B cell (primary cell): ENCODE measurements around the gene NDC1. TPM values are rescaled to one million over a fixed set of nuclear protein-coding genes. Genes with fewer than 3 reads are reported as not detected.
"Not testable (repeated sequence)": the region's sequence is repeated elsewhere in the genome, so short reads cannot be mapped to it uniquely, and the experiment has no call there.

Experiments used
- ATAC-seq: fragments of 200-7000 bp; cut with Tn5 transposase; one replicate; pipeline ENCODE4 v1.10.0; 2021; ENCODE audit warnings: low read depth, mild to moderate bottlenecking, moderate number of reproducible peaks, moderate library complexity
- CTCF ChIA-PET: fragments of 350-600 bp; sonication (Branson Sonifier 250); formaldehyde crosslinking; loops from one replicate; lab custom pipeline; 2021; ENCODE audit warnings: antibody characterized with exemption, inconsistent platforms; lab: Charles Lee
- POLR2A ChIA-PET: fragments of 350-600 bp; sonication (Branson Sonifier 250); formaldehyde crosslinking; loops from one replicate; lab custom pipeline; 2021; ENCODE audit warnings: antibody characterized with exemption; lab: Charles Lee
- DNase-seq: peaks from one replicate; pipeline ENCODE4 v3.0.0; 2013
- H2AFZ ChIP-seq: 2 replicates; pipeline ENCODE4 v1.6.1; 2012; ENCODE audit warnings: mild to moderate bottlenecking, low read depth, low read length; ENCODE audit not compliant: insufficient read depth, poor library complexity, severe bottlenecking
- H3K27ac ChIP-seq, 2 donors: 1 replicate in 1 of 2; 2 replicates in 1 of 2; pipeline ENCODE4 v1.5.1; 2012 to 2013; ENCODE audit warnings: low read length in 2 of 2, mild to moderate bottlenecking in 2 of 2, moderate library complexity in 1 of 2
- H3K27me3 ChIP-seq, 4 experiments: fragments of 200-600 bp in 1 of 4; sonication (generic) in 1 of 4; replicated peaks in 1 of 4; 1 replicate in 2 of 4; 2 replicates in 2 of 4; pipeline versions ENCODE4 v1.6.1 to v1.7.0; 2013 to 2016; ENCODE audit warnings: low read length in 3 of 4, mild to moderate bottlenecking in 2 of 4, mixed read lengths in 1 of 4, moderate library complexity in 1 of 4; ENCODE audit not compliant: insufficient read depth in 4 of 4, control insufficient read depth in 3 of 4; ENCODE audit errors: control extremely low read depth in 1 of 4
- H3K36me3 ChIP-seq, 2 experiments: replicated peaks in 1 of 2; 1 replicate in 1 of 2; 2 replicates in 1 of 2; pipeline versions ENCODE4 v1.6.1 to v1.7.1; 2013; ENCODE audit warnings: low read length in 1 of 2; ENCODE audit not compliant: insufficient read depth in 2 of 2, control insufficient read depth in 1 of 2; ENCODE audit errors: control extremely low read depth in 1 of 2, extremely low read depth in 1 of 2
- H3K4me1 ChIP-seq, 2 donors: fragments of 200-600 bp in 1 of 2; sonication (generic) in 1 of 2; 1 replicate in 1 of 2; 2 replicates in 1 of 2; pipeline versions ENCODE4 v1.5.1 to v1.6.1; 2013 to 2017; ENCODE audit warnings: low read length in 2 of 2; ENCODE audit not compliant: control insufficient read depth in 2 of 2, insufficient read depth in 2 of 2
- H3K4me2 ChIP-seq: replicated peaks from 2 replicates; pipeline ENCODE3; 2012; ENCODE audit warnings: mild to moderate bottlenecking, low read depth, low read length; ENCODE audit not compliant: poor library complexity, severe bottlenecking
- H3K4me3 ChIP-seq, 5 experiments: fragments of 200-600 bp in 1 of 5; sonication (generic) in 1 of 5; 1 replicate in 3 of 5; 2 replicates in 2 of 5; pipeline versions ENCODE4 v1.5.1 to v1.7.0; 2011 to 2016; ENCODE audit warnings: low read length in 4 of 5, mild to moderate bottlenecking in 4 of 5, low read depth in 2 of 5, control low read depth in 1 of 5, moderate library complexity in 1 of 5; ENCODE audit not compliant: insufficient read depth in 1 of 5; ENCODE audit errors: control extremely low read depth in 1 of 5, extremely low read depth in 1 of 5
- H3K79me2 ChIP-seq: fragments of 200-600 bp; sonication (generic); one replicate; pipeline ENCODE4 v1.6.0; 2016; ENCODE audit warnings: low read length; ENCODE audit not compliant: control insufficient read depth, insufficient read depth
- H3K9ac ChIP-seq: fragments of 200-600 bp; sonication (generic); 2 replicates; pipeline ENCODE4 v1.6.1; 2017; ENCODE audit warnings: mild to moderate bottlenecking, low read length, moderate library complexity
- H3K9me3 ChIP-seq, 3 donors: one replicate each; pipeline versions ENCODE4 v1.6.1 to v1.7.1; 2013; ENCODE audit warnings: low read length in 2 of 3; ENCODE audit not compliant: control insufficient read depth in 2 of 3, insufficient read depth in 1 of 3; ENCODE audit errors: control extremely low read depth in 1 of 3
- H4K20me1 ChIP-seq: 2 replicates; pipeline ENCODE4 v1.6.0; 2012; ENCODE audit warnings: mild to moderate bottlenecking, low read length; ENCODE audit not compliant: insufficient read depth, control insufficient read depth, poor library complexity, severe bottlenecking
- H3K27ac Mint-ChIP-seq: one replicate; pipeline ENCODE4 v1.8.0; 2021; ENCODE audit warnings: mixed read lengths
- H3K27me3 Mint-ChIP-seq: one replicate; pipeline ENCODE4 v1.8.0; 2021; ENCODE audit warnings: mixed read lengths
- H3K4me1 Mint-ChIP-seq: one replicate; pipeline ENCODE4 v1.8.0; 2021; ENCODE audit warnings: mixed read lengths
- H3K4me3 Mint-ChIP-seq: one replicate; pipeline ENCODE4 v1.8.0; 2021; ENCODE audit warnings: mixed read lengths
- H3K9me3 Mint-ChIP-seq: one replicate; pipeline ENCODE4 v1.8.0; 2022; ENCODE audit warnings: mixed read lengths; ENCODE audit not compliant: insufficient read depth
- EZH2 ChIP-seq: IDR thresholded peaks from 2 replicates; pipeline ENCODE4 v1.6.1; 2012; ENCODE audit warnings: borderline replicate concordance, low read depth, mild to moderate bottlenecking, moderate library complexity, low read length; ENCODE audit not compliant: insufficient read depth, poor library complexity, severe bottlenecking
- WGBS: methylation state at CpG from one replicate; pipeline ENCODE4 v1.1.5; 2013; ENCODE audit warnings: missing lambda C conversion rate; ENCODE audit not compliant: insufficient coverage; 5-methylcytosine and 5-hydroxymethylcytosine counted together
- intact Hi-C: fragments of 100-400 bp; cut with micrococcal nuclease; formaldehyde crosslinking; loops from one replicate; pipeline ENCODE4 v1.10.0; 2022
- polyA plus RNA-seq: library from polyadenylated mRNA; depleted of rRNA; stranded (reverse); fragments of >200 nt; gene quantifications from 2 replicates; pipeline ENCODE4 v1.2.3, GENCODE V29; 2012
- total RNA-seq, 2 donors: library from RNA; stranded (reverse); fragments of 120-200 nt in 1 of 2; gene quantifications; 1 replicate in 1 of 2; 2 replicates in 1 of 2; pipeline versions ENCODE4 v1.2.3 to v1.2.4, GENCODE V29; 2013 to 2022
- TF ChIP-seq, protein P1 (sequence below): fragments of 200-600 bp; IDR thresholded peaks from one replicate; pipeline ENCODE4 v1.8.0; 2022; ENCODE audit warnings: antibody characterized with exemption, mild to moderate bottlenecking

The NDC1 gene
- total and polyA plus RNA-seq, 2 donors (not counting 1 experiment from before 2014, with no cell fraction given), result 5.0 to 12.0 TPM

DNA sequence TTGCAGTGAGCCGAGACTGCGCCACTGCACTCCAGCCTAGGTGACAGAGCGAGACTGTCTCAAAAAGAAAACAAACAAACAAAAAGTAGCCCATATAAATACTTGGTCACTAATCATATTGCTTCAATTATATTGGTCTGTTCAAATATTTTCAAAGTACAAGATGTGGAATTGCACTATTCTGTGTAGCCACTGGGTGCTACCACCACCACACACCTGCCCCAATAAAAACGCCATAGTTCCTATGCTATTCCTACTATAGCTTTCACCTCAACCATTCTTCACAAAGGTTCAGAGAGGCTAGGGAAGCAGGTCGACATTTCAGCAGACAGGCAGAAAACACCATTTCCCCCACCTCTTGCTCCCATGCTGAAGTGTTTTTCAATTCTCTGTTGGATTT lies 16.7 kb downstream of the NDC1 start:
- Mint-ChIP-seq H3K9me3 (no peaks in the 10 kb centered on the region), H3K4me3 (no peak overlapping the region), H3K27ac (no peak overlapping the region), H3K27me3 (no peaks in the 10 kb centered on the region), H3K4me1 (no peaks in the 10 kb centered on the region)
- H3K27me3 ChIP-seq, result no peaks in the 10 kb centered on the region
- peaks cover 1 to 21% of the 10 kb centered on the region in 2 experiments for H3K36me3 ChIP-seq
- no peak overlapping the region for H3K27ac ChIP-seq
- DNase-seq (no peak), ATAC-seq (no peak)
- TF ChIP-seq EZH2, result no peak
- TF ChIP-seq, protein P1, sequence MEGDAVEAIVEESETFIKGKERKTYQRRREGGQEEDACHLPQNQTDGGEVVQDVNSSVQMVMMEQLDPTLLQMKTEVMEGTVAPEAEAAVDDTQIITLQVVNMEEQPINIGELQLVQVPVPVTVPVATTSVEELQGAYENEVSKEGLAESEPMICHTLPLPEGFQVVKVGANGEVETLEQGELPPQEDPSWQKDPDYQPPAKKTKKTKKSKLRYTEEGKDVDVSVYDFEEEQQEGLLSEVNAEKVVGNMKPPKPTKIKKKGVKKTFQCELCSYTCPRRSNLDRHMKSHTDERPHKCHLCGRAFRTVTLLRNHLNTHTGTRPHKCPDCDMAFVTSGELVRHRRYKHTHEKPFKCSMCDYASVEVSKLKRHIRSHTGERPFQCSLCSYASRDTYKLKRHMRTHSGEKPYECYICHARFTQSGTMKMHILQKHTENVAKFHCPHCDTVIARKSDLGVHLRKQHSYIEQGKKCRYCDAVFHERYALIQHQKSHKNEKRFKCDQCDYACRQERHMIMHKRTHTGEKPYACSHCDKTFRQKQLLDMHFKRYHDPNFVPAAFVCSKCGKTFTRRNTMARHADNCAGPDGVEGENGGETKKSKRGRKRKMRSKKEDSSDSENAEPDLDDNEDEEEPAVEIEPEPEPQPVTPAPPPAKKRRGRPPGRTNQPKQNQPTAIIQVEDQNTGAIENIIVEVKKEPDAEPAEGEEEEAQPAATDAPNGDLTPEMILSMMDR, result no peak
- no peak overlapping the region for H3K4me3 ChIP-seq
- H3K9me3 ChIP-seq, result no peaks in the 10 kb centered on the region
- H3K79me2 ChIP-seq, result no peaks in the 10 kb centered on the region
- no peaks in the 10 kb centered on the region for H3K4me1 ChIP-seq
- ChIA-PET CTCF (interaction anchor here (0.6 kb wide), 1 partner anchor 1058 kb away, joined by 3 read pairs; no protein-coding TSS in a partner anchor), POLR2A (no interaction called here)
- no peak overlapping the region for H2AFZ ChIP-seq
- WGBS, result 100% methylated on average over 1 of the region's 5 CpGs
- H3K4me2 ChIP-seq, result no peak overlapping the region
- intact Hi-C loops, result no loop called here
- no peak overlapping the region for H3K9ac ChIP-seq
- H4K20me1 ChIP-seq, result no peaks in the 10 kb centered on the region

DNA sequence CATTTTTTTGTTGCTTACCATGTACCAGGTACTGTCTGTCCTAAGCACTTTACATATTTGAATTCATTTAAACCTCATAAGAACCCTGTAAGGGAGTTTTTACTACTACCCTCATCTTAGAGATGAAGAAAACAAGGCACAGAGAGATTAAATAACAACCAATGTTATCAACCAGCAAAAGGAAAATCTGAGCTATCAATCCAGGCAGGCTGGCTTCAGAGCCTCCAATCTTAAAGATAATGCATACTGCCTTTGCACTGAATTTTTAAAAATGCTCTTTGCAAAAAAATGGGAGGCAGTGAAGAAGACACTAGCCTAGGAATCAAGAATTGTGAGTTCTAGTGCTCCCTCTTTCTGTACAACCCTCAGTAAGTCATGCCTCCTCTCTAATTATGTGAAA lies 18.7 kb downstream of the NDC1 start:
- no peak for DNase-seq
- no peak overlapping the region for H3K27ac ChIP-seq
- no peaks in the 10 kb centered on the region for H3K9me3 ChIP-seq
- ChIA-PET POLR2A (no interaction called here), CTCF (interaction anchor here (1.4 kb wide), 1 partner anchor 42 kb away, joined by 5 read pairs; no protein-coding TSS in a partner anchor)
- H3K4me3 Mint-ChIP-seq, result no peak overlapping the region
- H3K4me1 ChIP-seq, result no peaks in the 10 kb centered on the region
- peaks cover 1 to 16% of the 10 kb centered on the region in 2 experiments for H3K36me3 ChIP-seq
- TF ChIP-seq, protein P1, result no peak
- intact Hi-C loops, result no loop called here
- no peaks in the 10 kb centered on the region for H3K27me3 Mint-ChIP-seq
- no peak for ATAC-seq
- no peaks in the 10 kb centered on the region for H3K9me3 Mint-ChIP-seq
- no peaks in the 10 kb centered on the region for H3K27me3 ChIP-seq
- no peak overlapping the region for H3K4me2 ChIP-seq
- H3K27ac Mint-ChIP-seq, result no peak overlapping the region
- no peak overlapping the region for H3K9ac ChIP-seq
- H3K4me1 Mint-ChIP-seq, result no peaks in the 10 kb centered on the region
- H3K4me3 ChIP-seq, result no peak overlapping the region
- no peak overlapping the region for H2AFZ ChIP-seq
- no peaks in the 10 kb centered on the region for H3K79me2 ChIP-seq
- no peaks in the 10 kb centered on the region for H4K20me1 ChIP-seq

DNA sequence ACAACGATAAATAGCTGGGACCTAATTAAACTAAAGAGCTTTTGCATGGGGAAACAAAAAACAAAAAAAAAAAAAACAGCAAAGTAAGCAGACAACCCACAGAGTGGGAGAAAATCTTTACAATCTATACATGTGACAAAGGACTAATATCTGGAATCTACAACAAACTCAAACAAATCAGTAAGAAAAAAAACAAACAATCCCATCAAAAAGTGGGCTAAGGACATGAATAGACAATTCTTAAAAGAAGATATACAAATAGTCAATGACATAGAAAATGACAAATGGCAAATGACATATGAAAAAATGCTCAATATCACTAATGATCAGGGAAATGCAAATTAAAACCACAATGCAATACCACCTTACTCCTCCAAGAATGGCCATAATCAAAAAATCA lies 21.5 kb downstream of the NDC1 start:
- POLR2A ChIA-PET, CTCF ChIA-PET: not testable (repeated sequence)

More for the DNA sequence above, 21.5 kb downstream of the NDC1 start:
- H3K9me3 Mint-ChIP-seq, H3K36me3 ChIP-seq, H3K27me3 ChIP-seq, DNase-seq, H3K4me3 ChIP-seq, H3K27ac Mint-ChIP-seq, H3K9me3 ChIP-seq, H2AFZ ChIP-seq, H3K27me3 Mint-ChIP-seq, H3K79me2 ChIP-seq, H3K4me1 Mint-ChIP-seq, intact Hi-C loops, H3K4me3 Mint-ChIP-seq, H3K4me1 ChIP-seq, H3K9ac ChIP-seq, H3K4me2 ChIP-seq, ATAC-seq, H4K20me1 ChIP-seq, H3K27ac ChIP-seq: not testable (repeated sequence)
- WGBS, result no CpG with 5 or more reads among the region's 1 CpG
